WTC11 (cell line): Measurements from ENCODE around the gene KPNA4. TPM values are rescaled to one million over a fixed set of nuclear protein-coding genes. Genes with fewer than 3 reads are reported as not detected.

Experiments
- ESRRA ChIP-seq: sonication (generic); formaldehyde crosslinking; IDR thresholded peaks from 2 replicates; pipeline ENCODE4 v1.8.1; 2022; ENCODE audit warnings: mild to moderate bottlenecking, missing genetic modification reagents, borderline replicate concordance
- FOXJ3 ChIP-seq: sonication (generic); formaldehyde crosslinking; IDR thresholded peaks from 2 replicates; pipeline ENCODE4 v1.9.0; 2021; ENCODE audit warnings: missing genetic modification reagents, mild to moderate bottlenecking, borderline replicate concordance
- GRHL2 ChIP-seq: fragments of 250-450 bp; sonication (Bioruptor Pico); IDR thresholded peaks from 2 replicates; pipeline ENCODE4 v1.8.0; 2022; ENCODE audit warnings: mild to moderate bottlenecking, moderate library complexity; ENCODE audit not compliant: insufficient replicate concordance, severe bottlenecking
- GTF2I ChIP-seq: fragments of 250-450 bp; sonication (Bioruptor Pico); conservative IDR thresholded peaks from 2 replicates; pipeline ENCODE4 v1.4.0; 2021; ENCODE audit warnings: mild to moderate bottlenecking
- IRF2 ChIP-seq: sonication (generic); formaldehyde crosslinking; IDR thresholded peaks from 2 replicates; pipeline ENCODE4 v1.8.0; 2022; ENCODE audit warnings: low read depth, missing genetic modification reagents, borderline replicate concordance
- MXD4 ChIP-seq: fragments of 250-450 bp; sonication (Bioruptor Pico); IDR thresholded peaks from 2 replicates; pipeline ENCODE4 v1.8.0; 2021; ENCODE audit warnings: mild to moderate bottlenecking, moderate library complexity, borderline replicate concordance
- NFATC4 ChIP-seq: fragments of 250-450 bp; sonication (Bioruptor Pico); IDR thresholded peaks from 2 replicates; pipeline ENCODE4 v1.9.0; 2021; ENCODE audit warnings: mild to moderate bottlenecking
- PRRX2 ChIP-seq: fragments of 250-450 bp; sonication (Bioruptor Pico); IDR thresholded peaks from 2 replicates; pipeline ENCODE4 v1.8.0; 2021; ENCODE audit warnings: mild to moderate bottlenecking
- SMAD4 ChIP-seq: sonication (generic); formaldehyde crosslinking; IDR thresholded peaks from 2 replicates; pipeline ENCODE4 v1.8.0; 2022; ENCODE audit warnings: mild to moderate bottlenecking, missing genetic modification reagents
- TEAD1 ChIP-seq: sonication (generic); formaldehyde crosslinking; IDR thresholded peaks from 2 replicates; pipeline ENCODE4 v1.8.0; 2022; ENCODE audit warnings: mild to moderate bottlenecking, missing genetic modification reagents
- TEAD4 ChIP-seq: sonication (generic); formaldehyde crosslinking; IDR thresholded peaks from 2 replicates; pipeline ENCODE4 v1.8.0; 2022; ENCODE audit warnings: mild to moderate bottlenecking, missing genetic modification reagents
- ZBTB21 ChIP-seq: sonication (generic); formaldehyde crosslinking; IDR thresholded peaks from 2 replicates; pipeline ENCODE4 v1.8.1; 2023; ENCODE audit warnings: mild to moderate bottlenecking, missing genetic modification reagents, borderline replicate concordance
- ZNF671 ChIP-seq: fragments of 250-450 bp; sonication (Bioruptor Pico); IDR thresholded peaks from 2 replicates; pipeline ENCODE4 v1.8.0; 2021; ENCODE audit warnings: mild to moderate bottlenecking
- total RNA-seq: library from RNA; stranded (reverse); gene quantifications from 3 replicates; pipeline ENCODE4 v1.2.3, GENCODE V29; 2021
- TF ChIP-seq, protein P1 (sequence below): sonication (generic); formaldehyde crosslinking; IDR thresholded peaks from 2 replicates; pipeline ENCODE4 v1.8.0; 2023; ENCODE audit warnings: mild to moderate bottlenecking, missing genetic modification reagents
- TF ChIP-seq, protein P2 (sequence below): sonication (generic); formaldehyde crosslinking; IDR thresholded peaks from 2 replicates; pipeline ENCODE4 v1.8.1; 2023; ENCODE audit warnings: mild to moderate bottlenecking, missing genetic modification reagents, moderate library complexity
- TF ChIP-seq, protein P3 (sequence below): fragments of 250-450 bp; sonication (Bioruptor Pico); conservative IDR thresholded peaks from 2 replicates; pipeline ENCODE4 v1.9.0; 2021; ENCODE audit warnings: mild to moderate bottlenecking
- TF ChIP-seq, protein P4 (sequence below): sonication (generic); formaldehyde crosslinking; IDR thresholded peaks from 2 replicates; pipeline ENCODE4 v1.8.0; 2023; ENCODE audit warnings: missing genetic modification reagents, mild to moderate bottlenecking, borderline replicate concordance
- TF ChIP-seq, protein P5 (sequence below): sonication (generic); formaldehyde crosslinking; IDR thresholded peaks from 2 replicates; pipeline ENCODE4 v1.8.0; 2022; ENCODE audit warnings: mild to moderate bottlenecking, missing genetic modification reagents
- TF ChIP-seq, protein P6 (sequence below): sonication (generic); formaldehyde crosslinking; conservative IDR thresholded peaks from 2 replicates; pipeline ENCODE4 v1.8.1; 2023; ENCODE audit warnings: mild to moderate bottlenecking, low read depth, missing genetic modification reagents, moderate library complexity
- TF ChIP-seq, protein P7 (sequence below): sonication (generic); formaldehyde crosslinking; IDR thresholded peaks from 2 replicates; pipeline ENCODE4 v1.8.1; 2023; ENCODE audit warnings: mild to moderate bottlenecking, missing genetic modification reagents

Gene KPNA4
- total RNA-seq, 1 experiment from 2014 or later: 52.2 TPM

DNA sequence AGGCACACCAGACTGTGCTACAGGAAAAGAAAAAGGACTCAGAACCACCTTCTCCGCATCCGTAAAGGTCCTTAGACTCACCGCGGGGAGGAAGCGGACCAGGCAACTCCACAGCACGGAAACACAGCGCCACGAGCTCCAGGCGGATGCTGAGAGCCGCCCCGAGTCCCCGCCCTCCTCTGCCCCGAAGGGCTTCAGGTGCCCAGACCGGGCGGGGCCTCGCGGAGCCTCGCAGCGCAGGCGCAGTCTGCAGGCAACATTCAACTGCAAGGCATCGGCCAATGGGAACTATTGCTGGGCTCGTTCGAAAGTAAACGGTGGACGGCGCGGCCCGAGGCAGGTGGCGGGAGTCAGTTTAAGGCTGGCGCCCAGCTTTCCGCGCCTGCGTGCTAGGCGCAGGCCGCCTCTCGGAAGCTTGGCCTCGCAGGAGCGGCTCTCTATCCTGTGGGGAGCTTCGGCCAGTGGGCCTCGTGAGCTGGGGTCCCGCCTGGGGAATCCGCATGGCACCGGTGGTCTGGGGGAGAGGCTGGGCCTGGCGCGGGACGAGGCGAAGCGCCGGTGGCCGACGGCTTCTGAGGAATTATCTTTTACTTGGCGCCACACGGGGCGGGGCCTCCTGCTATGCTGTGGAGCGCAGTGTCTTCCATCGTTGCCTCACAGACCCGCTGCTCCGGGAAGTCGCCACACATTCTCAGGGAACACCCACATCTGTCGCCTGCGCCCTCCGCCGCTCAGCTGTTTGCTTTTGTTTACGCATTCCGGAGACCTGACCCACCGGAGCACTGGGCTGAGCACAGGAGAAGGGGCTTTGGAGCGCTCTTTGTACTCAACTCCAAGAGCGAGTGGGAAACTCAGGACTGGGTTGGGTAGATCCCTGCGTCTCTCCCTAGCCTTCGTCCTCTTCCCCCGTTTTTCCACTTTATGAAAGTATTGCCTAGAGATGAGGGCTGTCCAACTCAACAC is 115.5 kb downstream of the KPNA4 start, which contains the start of gene TRIM59 (continued):
- TF ChIP-seq ZNF671 (CRISPR knock-in tag): 0 out of 2 replicates have a peak, but pooled peaks have one; percentile 10
- TF ChIP-seq TEAD4: peak; percentile 89
- peak; percentile 49 for TF ChIP-seq TEAD1 (CRISPR knock-in tag)
- TF ChIP-seq, protein P1, sequence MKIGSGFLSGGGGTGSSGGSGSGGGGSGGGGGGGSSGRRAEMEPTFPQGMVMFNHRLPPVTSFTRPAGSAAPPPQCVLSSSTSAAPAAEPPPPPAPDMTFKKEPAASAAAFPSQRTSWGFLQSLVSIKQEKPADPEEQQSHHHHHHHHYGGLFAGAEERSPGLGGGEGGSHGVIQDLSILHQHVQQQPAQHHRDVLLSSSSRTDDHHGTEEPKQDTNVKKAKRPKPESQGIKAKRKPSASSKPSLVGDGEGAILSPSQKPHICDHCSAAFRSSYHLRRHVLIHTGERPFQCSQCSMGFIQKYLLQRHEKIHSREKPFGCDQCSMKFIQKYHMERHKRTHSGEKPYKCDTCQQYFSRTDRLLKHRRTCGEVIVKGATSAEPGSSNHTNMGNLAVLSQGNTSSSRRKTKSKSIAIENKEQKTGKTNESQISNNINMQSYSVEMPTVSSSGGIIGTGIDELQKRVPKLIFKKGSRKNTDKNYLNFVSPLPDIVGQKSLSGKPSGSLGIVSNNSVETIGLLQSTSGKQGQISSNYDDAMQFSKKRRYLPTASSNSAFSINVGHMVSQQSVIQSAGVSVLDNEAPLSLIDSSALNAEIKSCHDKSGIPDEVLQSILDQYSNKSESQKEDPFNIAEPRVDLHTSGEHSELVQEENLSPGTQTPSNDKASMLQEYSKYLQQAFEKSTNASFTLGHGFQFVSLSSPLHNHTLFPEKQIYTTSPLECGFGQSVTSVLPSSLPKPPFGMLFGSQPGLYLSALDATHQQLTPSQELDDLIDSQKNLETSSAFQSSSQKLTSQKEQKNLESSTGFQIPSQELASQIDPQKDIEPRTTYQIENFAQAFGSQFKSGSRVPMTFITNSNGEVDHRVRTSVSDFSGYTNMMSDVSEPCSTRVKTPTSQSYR: peak; percentile 99
- peak; percentile 59; the same call in 1 of the 2 replicates for TF ChIP-seq NFATC4 (CRISPR knock-in tag)
- TF ChIP-seq GTF2I (CRISPR knock-in tag): no peak
- no peak for TF ChIP-seq PRRX2 (CRISPR knock-in tag)
- TF ChIP-seq ZBTB21 (CRISPR knock-in tag): peak; percentile 98
- peak; percentile 87; the same call in 1 of the 2 replicates for TF ChIP-seq FOXJ3 (CRISPR knock-in tag)
- TF ChIP-seq, protein P2, sequence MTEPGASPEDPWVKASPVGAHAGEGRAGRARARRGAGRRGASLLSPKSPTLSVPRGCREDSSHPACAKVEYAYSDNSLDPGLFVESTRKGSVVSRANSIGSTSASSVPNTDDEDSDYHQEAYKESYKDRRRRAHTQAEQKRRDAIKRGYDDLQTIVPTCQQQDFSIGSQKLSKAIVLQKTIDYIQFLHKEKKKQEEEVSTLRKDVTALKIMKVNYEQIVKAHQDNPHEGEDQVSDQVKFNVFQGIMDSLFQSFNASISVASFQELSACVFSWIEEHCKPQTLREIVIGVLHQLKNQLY: peak; percentile 93; the same call in 1 of the 2 replicates
- peak; percentile 91 for TF ChIP-seq SMAD4 (CRISPR knock-in tag)
- TF ChIP-seq, protein P3, sequence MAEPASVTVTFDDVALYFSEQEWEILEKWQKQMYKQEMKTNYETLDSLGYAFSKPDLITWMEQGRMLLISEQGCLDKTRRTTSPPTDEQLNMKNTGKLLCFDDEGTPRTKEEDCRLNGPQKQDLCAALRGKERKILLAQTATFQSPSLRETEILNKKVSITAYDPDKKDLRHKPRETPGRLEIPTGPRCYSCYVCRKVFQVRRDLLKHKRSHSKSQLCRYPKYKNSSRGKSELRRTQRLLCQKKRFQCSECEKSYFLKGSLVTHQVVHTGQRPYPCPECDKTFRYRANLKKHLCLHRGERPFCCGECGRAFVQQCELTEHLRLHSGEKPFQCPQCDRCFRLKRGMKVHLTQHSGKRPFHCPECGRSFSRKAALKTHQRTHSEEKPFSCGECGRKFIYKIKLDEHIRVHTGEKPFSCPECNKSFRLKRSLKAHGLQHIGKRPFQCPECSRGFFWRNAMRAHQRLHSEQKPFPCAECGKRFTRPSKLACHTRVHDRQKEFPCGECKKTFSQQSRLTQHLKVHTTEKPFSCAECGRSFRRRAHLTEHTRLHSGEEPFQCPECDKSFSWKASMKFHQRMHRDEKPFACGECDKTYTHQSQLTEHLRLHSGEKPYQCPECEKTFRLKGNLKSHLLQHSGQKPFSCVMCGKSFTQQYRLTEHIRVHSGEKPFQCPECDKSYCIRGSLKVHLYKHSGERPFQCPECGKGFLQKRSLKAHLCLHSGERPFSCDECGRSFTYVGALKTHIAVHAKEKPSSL: no peak
- TF ChIP-seq MXD4: no peak
- TF ChIP-seq, protein P4, sequence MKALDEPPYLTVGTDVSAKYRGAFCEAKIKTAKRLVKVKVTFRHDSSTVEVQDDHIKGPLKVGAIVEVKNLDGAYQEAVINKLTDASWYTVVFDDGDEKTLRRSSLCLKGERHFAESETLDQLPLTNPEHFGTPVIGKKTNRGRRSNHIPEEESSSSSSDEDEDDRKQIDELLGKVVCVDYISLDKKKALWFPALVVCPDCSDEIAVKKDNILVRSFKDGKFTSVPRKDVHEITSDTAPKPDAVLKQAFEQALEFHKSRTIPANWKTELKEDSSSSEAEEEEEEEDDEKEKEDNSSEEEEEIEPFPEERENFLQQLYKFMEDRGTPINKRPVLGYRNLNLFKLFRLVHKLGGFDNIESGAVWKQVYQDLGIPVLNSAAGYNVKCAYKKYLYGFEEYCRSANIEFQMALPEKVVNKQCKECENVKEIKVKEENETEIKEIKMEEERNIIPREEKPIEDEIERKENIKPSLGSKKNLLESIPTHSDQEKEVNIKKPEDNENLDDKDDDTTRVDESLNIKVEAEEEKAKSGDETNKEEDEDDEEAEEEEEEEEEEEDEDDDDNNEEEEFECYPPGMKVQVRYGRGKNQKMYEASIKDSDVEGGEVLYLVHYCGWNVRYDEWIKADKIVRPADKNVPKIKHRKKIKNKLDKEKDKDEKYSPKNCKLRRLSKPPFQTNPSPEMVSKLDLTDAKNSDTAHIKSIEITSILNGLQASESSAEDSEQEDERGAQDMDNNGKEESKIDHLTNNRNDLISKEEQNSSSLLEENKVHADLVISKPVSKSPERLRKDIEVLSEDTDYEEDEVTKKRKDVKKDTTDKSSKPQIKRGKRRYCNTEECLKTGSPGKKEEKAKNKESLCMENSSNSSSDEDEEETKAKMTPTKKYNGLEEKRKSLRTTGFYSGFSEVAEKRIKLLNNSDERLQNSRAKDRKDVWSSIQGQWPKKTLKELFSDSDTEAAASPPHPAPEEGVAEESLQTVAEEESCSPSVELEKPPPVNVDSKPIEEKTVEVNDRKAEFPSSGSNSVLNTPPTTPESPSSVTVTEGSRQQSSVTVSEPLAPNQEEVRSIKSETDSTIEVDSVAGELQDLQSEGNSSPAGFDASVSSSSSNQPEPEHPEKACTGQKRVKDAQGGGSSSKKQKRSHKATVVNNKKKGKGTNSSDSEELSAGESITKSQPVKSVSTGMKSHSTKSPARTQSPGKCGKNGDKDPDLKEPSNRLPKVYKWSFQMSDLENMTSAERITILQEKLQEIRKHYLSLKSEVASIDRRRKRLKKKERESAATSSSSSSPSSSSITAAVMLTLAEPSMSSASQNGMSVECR (CRISPR knock-in tag): peak; percentile 70
- TF ChIP-seq, protein P5, sequence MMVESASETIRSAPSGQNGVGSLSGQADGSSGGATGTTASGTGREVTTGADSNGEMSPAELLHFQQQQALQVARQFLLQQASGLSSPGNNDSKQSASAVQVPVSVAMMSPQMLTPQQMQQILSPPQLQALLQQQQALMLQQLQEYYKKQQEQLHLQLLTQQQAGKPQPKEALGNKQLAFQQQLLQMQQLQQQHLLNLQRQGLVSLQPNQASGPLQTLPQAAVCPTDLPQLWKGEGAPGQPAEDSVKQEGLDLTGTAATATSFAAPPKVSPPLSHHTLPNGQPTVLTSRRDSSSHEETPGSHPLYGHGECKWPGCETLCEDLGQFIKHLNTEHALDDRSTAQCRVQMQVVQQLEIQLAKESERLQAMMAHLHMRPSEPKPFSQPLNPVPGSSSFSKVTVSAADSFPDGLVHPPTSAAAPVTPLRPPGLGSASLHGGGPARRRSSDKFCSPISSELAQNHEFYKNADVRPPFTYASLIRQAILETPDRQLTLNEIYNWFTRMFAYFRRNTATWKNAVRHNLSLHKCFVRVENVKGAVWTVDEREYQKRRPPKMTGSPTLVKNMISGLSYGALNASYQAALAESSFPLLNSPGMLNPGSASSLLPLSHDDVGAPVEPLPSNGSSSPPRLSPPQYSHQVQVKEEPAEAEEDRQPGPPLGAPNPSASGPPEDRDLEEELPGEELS (CRISPR knock-in tag): peak; percentile 91
- peak; percentile 96 for TF ChIP-seq ESRRA
- TF ChIP-seq, protein P6, sequence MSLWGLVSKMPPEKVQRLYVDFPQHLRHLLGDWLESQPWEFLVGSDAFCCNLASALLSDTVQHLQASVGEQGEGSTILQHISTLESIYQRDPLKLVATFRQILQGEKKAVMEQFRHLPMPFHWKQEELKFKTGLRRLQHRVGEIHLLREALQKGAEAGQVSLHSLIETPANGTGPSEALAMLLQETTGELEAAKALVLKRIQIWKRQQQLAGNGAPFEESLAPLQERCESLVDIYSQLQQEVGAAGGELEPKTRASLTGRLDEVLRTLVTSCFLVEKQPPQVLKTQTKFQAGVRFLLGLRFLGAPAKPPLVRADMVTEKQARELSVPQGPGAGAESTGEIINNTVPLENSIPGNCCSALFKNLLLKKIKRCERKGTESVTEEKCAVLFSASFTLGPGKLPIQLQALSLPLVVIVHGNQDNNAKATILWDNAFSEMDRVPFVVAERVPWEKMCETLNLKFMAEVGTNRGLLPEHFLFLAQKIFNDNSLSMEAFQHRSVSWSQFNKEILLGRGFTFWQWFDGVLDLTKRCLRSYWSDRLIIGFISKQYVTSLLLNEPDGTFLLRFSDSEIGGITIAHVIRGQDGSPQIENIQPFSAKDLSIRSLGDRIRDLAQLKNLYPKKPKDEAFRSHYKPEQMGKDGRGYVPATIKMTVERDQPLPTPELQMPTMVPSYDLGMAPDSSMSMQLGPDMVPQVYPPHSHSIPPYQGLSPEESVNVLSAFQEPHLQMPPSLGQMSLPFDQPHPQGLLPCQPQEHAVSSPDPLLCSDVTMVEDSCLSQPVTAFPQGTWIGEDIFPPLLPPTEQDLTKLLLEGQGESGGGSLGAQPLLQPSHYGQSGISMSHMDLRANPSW (CRISPR knock-in tag): 0 out of 2 replicates have a peak, but pooled peaks have one; percentile 96
- no peak for TF ChIP-seq GRHL2
- TF ChIP-seq IRF2 (CRISPR knock-in tag): no peak
- TF ChIP-seq, protein P7, sequence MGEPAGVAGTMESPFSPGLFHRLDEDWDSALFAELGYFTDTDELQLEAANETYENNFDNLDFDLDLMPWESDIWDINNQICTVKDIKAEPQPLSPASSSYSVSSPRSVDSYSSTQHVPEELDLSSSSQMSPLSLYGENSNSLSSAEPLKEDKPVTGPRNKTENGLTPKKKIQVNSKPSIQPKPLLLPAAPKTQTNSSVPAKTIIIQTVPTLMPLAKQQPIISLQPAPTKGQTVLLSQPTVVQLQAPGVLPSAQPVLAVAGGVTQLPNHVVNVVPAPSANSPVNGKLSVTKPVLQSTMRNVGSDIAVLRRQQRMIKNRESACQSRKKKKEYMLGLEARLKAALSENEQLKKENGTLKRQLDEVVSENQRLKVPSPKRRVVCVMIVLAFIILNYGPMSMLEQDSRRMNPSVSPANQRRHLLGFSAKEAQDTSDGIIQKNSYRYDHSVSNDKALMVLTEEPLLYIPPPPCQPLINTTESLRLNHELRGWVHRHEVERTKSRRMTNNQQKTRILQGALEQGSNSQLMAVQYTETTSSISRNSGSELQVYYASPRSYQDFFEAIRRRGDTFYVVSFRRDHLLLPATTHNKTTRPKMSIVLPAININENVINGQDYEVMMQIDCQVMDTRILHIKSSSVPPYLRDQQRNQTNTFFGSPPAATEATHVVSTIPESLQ: peak; percentile 67; the same call in 1 of the 2 replicates
